Activated CD4-positive, alpha-beta memory T cell treated with anti-CD3 and anti-CD28 coated beads, Interleukin-2, amount 10 ng/mL, durations not matched to agents 7 days and 5 days (primary cell): ENCODE results near the gene ZNF791. TPM values are rescaled to one million over a fixed set of nuclear protein-coding genes. Genes with fewer than 3 reads are reported as not detected.
A peak's percentile ranks its signal among the peaks of the same experiment; 100 is the strongest.
"Not testable (repeated sequence)": the region's sequence is repeated elsewhere in the genome, so short reads cannot be mapped to it uniquely, and the experiment has no call there.

ENCODE experiments used
- CTCF ChIA-PET: fragments of 350-600 bp; sonication (Branson Sonifier 250); formaldehyde crosslinking; loops from one replicate; lab custom pipeline; 2021; ENCODE audit warnings: antibody characterized with exemption, inconsistent platforms; lab: Charles Lee
- POLR2A ChIA-PET: fragments of 350-600 bp; sonication (Branson Sonifier 250); formaldehyde crosslinking; loops from one replicate; lab custom pipeline; 2021; ENCODE audit warnings: antibody characterized with exemption; lab: Charles Lee
- DNase-seq: peaks from one replicate; pipeline ENCODE4 v3.0.0-alpha.2; 2020
- H3K27ac Mint-ChIP-seq: one replicate; pipeline ENCODE4 v1.8.0; 2021; ENCODE audit warnings: mild to moderate bottlenecking, mixed read lengths
- H3K27me3 Mint-ChIP-seq: one replicate; pipeline ENCODE4 v1.8.0; 2021; ENCODE audit warnings: mixed read lengths
- H3K36me3 Mint-ChIP-seq: one replicate; pipeline ENCODE4 v1.8.0; 2021; ENCODE audit warnings: low read depth, mixed read lengths
- H3K4me1 Mint-ChIP-seq: one replicate; pipeline ENCODE4 v1.8.0; 2021; ENCODE audit warnings: mixed read lengths
- H3K4me3 Mint-ChIP-seq: one replicate; pipeline ENCODE4 v1.8.0; 2021; ENCODE audit warnings: mild to moderate bottlenecking, mixed read lengths
- H3K9me3 Mint-ChIP-seq: one replicate; pipeline ENCODE4 v1.8.0; 2021; ENCODE audit warnings: mixed read lengths
- total RNA-seq, 2 experiments: library from RNA; stranded (reverse); gene quantifications; one replicate each; pipeline ENCODE4 v1.2.3, GENCODE V29; 2021

Gene ZNF791
- total RNA-seq, 2 experiments from 2014 or later: 39.9 to 44.3 TPM

- ChIA-PET POLR2A (no interaction called here), CTCF (no interaction called here)
- Mint-ChIP-seq H3K27me3 (no peaks in the 10 kb centered on the region), H3K4me3 (no peak overlapping the region), H3K9me3 (no peaks in the 10 kb centered on the region), H3K36me3 (peaks cover 35% of the 10 kb centered on the region), H3K27ac (no peak overlapping the region), H3K4me1 (peaks cover 41% of the 10 kb centered on the region)
- no peak for DNase-seq
Measured at GRCh38 chr19:12606796-12607195, 3.9 kb upstream of the ZNF791 start.

GRCh38 chr19:12607631-12608030 is 3.1 kb upstream of the ZNF791 start:
- Mint-ChIP-seq H3K27ac (no peak overlapping the region), H3K27me3 (no peaks in the 10 kb centered on the region), H3K9me3 (no peaks in the 10 kb centered on the region), H3K36me3 (peaks cover 28% of the 10 kb centered on the region), H3K4me1 (peaks cover 43% of the 10 kb centered on the region), H3K4me3 (no peak overlapping the region)
- no peak for DNase-seq
- POLR2A ChIA-PET: no interaction called here
- CTCF ChIA-PET: no interaction called here

- Mint-ChIP-seq H3K4me3 (peak overlapping the region; percentile 100), H3K4me1 (peaks cover 53% of the 10 kb centered on the region), H3K9me3 (peaks cover 4% of the 10 kb centered on the region), H3K27ac (peak overlapping the region; percentile 99), H3K36me3 (peaks cover 44% of the 10 kb centered on the region), H3K27me3 (no peaks in the 10 kb centered on the region)
- CTCF ChIA-PET: interaction anchor here (0.9 to 1.7 kb wide), 9 partner anchors 22 to 185 kb away, joined by 3 to 8 read pairs (median 3); partner anchors contain the start of genes MAN2B1 and WDR83
- POLR2A ChIA-PET: interaction anchor here (1.3 to 2.1 kb wide), 7 partner anchors 29 to 123 kb away, joined by 5 to 13 read pairs (median 6); partner anchors contain the start of genes MAN2B1, TRIR, WDR83 and ZNF564
- DNase-seq: no peak
Measured at GRCh38 chr19:12611361-12611699, 610 bp downstream of the ZNF791 start.

DNA sequence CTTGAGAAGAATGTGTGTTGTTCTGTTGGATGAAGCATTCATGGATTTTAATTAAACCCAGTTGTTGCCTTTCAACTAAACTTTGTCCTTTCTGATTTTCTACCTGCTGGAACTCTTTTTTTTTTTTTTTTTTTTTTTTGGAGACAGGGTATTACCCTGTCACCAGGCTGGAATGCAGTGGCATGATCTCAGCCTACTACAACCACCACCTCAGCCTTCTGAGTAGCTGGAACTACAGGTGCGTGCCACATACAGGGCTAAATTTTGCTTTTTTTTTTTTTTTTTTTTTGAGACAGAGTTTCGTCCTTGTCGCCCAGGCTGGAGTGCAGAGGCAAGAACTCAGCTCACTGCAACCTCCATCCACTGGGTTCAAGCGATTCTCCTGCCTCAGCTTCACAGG is 6.9 kb downstream of the ZNF791 start:
- H3K36me3 Mint-ChIP-seq: peaks cover 68% of the 10 kb centered on the region
- no peak overlapping the region for H3K4me3 Mint-ChIP-seq
- CTCF ChIA-PET: interaction anchor here (1.2 kb wide), 1 partner anchor 54 kb away, joined by 3 read pairs; no protein-coding TSS in a partner anchor
- H3K4me1 Mint-ChIP-seq: peaks cover 39% of the 10 kb centered on the region
- POLR2A ChIA-PET: no interaction called here
- no peak for DNase-seq
- no peak overlapping the region for H3K27ac Mint-ChIP-seq
- no peaks in the 10 kb centered on the region for H3K27me3 Mint-ChIP-seq
- H3K9me3 Mint-ChIP-seq: peaks cover 11% of the 10 kb centered on the region

- Mint-ChIP-seq H3K9me3 (peaks cover 15% of the 10 kb centered on the region), H3K36me3 (peaks cover 70% of the 10 kb centered on the region)
- DNase-seq, H3K4me1 Mint-ChIP-seq, H3K27ac Mint-ChIP-seq, H3K4me3 Mint-ChIP-seq, POLR2A ChIA-PET, H3K27me3 Mint-ChIP-seq: not testable (repeated sequence)
- CTCF ChIA-PET: interaction anchor here (1.2 kb wide), 1 partner anchor 18 kb away, joined by 3 read pairs; no protein-coding TSS in a partner anchor
Measured at GRCh38 chr19:12621253-12622024, 10.7 kb downstream of the ZNF791 start.

DNA sequence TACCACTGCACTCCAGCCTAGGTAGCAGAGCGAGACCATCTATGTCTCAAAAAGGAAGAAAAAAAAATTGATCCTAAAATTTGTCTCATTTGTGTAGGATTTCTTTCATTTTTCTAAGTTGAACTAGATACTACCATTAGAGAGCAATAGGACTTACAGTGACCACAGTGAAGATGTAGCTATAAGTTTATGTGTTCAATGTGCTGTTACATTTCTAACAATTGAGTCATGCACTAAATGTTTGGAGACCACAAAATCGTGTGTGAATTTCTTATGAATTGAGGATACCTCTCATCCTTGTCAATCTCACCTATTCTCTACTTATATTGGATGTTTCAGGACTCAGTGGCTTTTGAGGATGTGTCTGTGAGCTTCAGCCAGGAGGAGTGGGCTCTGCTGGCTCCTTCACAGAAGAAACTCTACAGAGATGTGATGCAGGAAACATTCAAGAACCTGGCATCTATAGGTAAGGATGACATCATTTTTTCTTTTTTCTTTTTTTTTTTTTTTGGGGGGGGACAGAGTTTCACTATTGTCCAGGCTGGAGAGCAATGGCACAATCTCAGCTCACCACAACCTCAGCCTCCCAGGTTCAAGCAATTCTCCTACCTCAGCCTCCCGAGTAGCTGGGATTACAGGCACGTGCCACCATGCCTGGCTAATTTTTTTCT is 12.8 kb downstream of the ZNF791 start:
- H3K27me3 Mint-ChIP-seq: no peaks in the 10 kb centered on the region
- peaks cover 26% of the 10 kb centered on the region for H3K9me3 Mint-ChIP-seq
- ChIA-PET CTCF (interaction anchor here (2.0 kb wide), 1 partner anchor 17 kb away, joined by 10 read pairs; no protein-coding TSS in a partner anchor), POLR2A (interaction anchor here (1.7 kb wide), 1 partner anchor 9 kb away, joined by 7 read pairs; no protein-coding TSS in a partner anchor)
- peaks cover 6% of the 10 kb centered on the region for H3K4me1 Mint-ChIP-seq
- H3K4me3 Mint-ChIP-seq: no peak overlapping the region
- peaks cover 73% of the 10 kb centered on the region for H3K36me3 Mint-ChIP-seq
- no peak for DNase-seq
- H3K27ac Mint-ChIP-seq: no peak overlapping the region

- H3K9me3 Mint-ChIP-seq: peaks cover 40% of the 10 kb centered on the region
- H3K4me1 Mint-ChIP-seq: no peaks in the 10 kb centered on the region
- CTCF ChIA-PET: interaction anchor here (0.9 to 1.6 kb wide), 3 partner anchors 13 to 62 kb away, joined by 4 to 7 read pairs (median 4); partner anchors contain the start of genes ZNF490 and ZNF791
- H3K36me3 Mint-ChIP-seq: peaks cover 86% of the 10 kb centered on the region
- no peak overlapping the region for H3K27ac Mint-ChIP-seq
- POLR2A ChIA-PET: interaction anchor here (3.2 kb wide), 1 partner anchor 13 kb away, joined by 8 read pairs; no protein-coding TSS in a partner anchor
- H3K4me3 Mint-ChIP-seq: no peak overlapping the region
- no peak for DNase-seq
- H3K27me3 Mint-ChIP-seq: no peaks in the 10 kb centered on the region
Measured at GRCh38 chr19:12626958-12627357, 16.2 kb downstream of the ZNF791 start.

DNA sequence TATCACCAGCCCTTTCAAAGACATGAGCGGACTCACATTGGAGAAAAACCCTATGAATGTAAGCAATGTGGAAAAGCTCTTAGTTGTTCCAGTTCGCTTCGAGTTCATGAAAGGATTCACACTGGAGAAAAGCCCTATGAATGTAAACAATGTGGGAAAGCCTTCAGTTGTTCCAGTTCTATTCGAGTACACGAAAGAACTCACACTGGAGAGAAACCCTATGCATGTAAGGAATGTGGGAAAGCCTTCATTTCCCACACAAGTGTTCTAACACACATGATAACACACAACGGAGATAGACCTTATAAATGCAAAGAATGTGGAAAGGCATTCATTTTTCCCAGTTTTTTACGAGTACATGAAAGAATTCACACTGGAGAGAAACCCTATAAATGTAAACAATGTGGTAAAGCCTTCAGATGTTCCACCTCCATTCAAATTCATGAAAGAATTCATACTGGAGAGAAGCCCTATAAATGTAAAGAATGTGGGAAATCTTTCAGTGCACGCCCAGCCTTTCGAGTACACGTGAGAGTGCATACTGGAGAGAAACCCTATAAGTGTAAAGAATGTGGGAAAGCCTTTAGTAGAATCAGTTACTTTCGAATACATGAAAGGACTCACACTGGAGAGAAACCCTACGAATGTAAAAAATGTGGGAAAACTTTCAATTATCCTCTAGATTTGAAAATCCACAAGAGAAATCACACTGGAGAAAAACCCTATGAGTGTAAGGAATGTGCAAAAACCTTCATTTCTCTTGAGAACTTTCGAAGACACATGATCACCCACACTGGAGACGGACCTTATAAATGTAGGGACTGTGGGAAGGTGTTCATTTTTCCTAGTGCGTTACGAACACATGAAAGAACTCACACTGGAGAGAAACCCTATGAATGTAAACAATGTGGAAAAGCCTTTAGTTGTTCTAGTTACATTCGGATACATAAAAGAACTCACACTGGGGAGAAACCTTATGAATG is 17.6 kb downstream of the ZNF791 start:
- ChIA-PET CTCF (interaction anchor here (1.6 kb wide), 1 partner anchor 64 kb away, joined by 7 read pairs; no protein-coding TSS in a partner anchor), POLR2A (interaction anchor here (0.6 kb wide), 1 partner anchor 89 kb away, joined by 3 read pairs; no protein-coding TSS in a partner anchor)
- H3K4me1 Mint-ChIP-seq: no peaks in the 10 kb centered on the region
- peaks cover 84% of the 10 kb centered on the region for H3K36me3 Mint-ChIP-seq
- no peak overlapping the region for H3K4me3 Mint-ChIP-seq
- H3K27me3 Mint-ChIP-seq: no peaks in the 10 kb centered on the region
- H3K9me3 Mint-ChIP-seq: peaks cover 38% of the 10 kb centered on the region
- no peak for DNase-seq
- no peak overlapping the region for H3K27ac Mint-ChIP-seq

DNA sequence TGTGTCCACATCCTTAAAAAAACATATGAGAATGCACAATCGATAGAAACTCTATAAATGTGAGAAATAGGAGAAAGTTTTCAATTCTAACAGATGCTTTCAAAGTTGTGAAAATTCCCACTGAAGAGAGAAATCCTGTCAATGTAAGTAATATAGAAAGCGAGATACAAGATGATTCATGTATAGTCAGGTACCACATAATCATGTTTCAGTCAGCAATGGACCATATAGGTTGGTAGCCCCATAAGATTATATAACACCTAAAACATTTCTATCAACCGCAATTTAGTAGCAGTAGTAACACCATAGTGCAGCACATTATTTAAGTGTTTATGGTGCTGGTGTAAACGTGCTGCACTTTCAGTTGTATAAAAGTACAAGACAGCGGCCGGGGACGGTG is 18.5 kb downstream of the ZNF791 start:
- H3K36me3 Mint-ChIP-seq: peaks cover 88% of the 10 kb centered on the region
- H3K4me1 Mint-ChIP-seq: no peaks in the 10 kb centered on the region
- ChIA-PET CTCF (interaction anchor here (0.7 kb wide), 1 partner anchor 170 kb away, joined by 3 read pairs; no protein-coding TSS in a partner anchor), POLR2A (no interaction called here)
- DNase-seq: no peak
- H3K27me3 Mint-ChIP-seq: no peaks in the 10 kb centered on the region
- peaks cover 40% of the 10 kb centered on the region for H3K9me3 Mint-ChIP-seq
- no peak overlapping the region for H3K27ac Mint-ChIP-seq
- H3K4me3 Mint-ChIP-seq: no peak overlapping the region

DNA sequence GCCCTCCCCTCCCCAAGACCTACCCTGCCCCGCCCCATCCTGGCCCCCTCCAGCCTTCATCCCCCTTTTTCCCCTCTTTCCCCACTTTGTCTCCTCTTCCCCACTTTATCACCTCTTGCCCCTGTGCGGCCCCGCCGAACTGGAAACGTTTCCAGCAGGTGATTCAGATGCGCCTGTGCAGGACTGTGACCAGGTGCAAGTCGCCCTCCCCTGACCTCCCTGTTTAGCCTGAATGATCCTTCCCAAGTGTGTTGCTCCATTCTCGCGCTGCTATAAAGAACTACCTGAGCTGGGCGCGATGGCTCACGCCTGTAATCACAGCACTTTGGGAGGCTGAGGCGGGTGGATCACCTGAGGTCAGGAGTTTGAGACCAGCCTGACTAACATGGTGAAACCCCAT is 25.9 kb downstream of the ZNF791 start:
- Mint-ChIP-seq H3K4me1 (peaks cover 15% of the 10 kb centered on the region), H3K4me3 (no peak overlapping the region), H3K27ac (no peak overlapping the region), H3K27me3 (no peaks in the 10 kb centered on the region), H3K36me3 (peaks cover 39% of the 10 kb centered on the region), H3K9me3 (peaks cover 14% of the 10 kb centered on the region)
- ChIA-PET POLR2A (interaction anchor here (1.2 kb wide), 1 partner anchor 12 kb away, joined by 3 read pairs; no protein-coding TSS in a partner anchor), CTCF (no interaction called here)
- DNase-seq: no peak

DNA sequence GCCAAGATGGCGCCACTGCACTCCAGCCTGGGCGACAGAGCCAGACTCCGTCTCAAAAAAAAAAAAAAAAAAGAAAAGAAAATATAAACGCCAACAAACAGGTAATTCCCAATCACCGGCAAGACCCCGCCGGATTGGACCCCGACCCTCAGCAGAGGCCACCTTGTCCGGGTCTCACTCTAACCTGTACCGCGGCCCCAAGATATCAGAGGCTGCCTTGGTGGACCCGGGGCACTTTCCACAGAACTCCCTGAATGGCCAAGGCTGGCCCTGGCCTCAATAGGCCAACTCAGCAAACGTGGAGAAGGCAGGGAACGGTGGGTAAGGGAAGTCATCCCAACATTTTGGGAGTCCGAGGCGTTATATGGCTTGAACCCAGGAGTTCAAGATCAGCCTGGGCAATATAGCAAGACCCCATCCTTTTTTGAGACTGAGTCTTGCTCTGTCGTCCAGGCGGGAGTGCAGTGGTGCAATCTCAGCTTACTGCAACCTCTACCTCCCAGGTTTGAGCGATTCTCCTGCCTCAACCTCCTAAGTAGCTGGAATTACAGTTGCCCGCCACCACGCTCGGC is 28.0 kb downstream of the ZNF791 start:
- Mint-ChIP-seq H3K9me3 (peaks cover 7% of the 10 kb centered on the region), H3K4me1 (peaks cover 15% of the 10 kb centered on the region), H3K27ac (no peak overlapping the region), H3K4me3 (no peak overlapping the region), H3K36me3 (peaks cover 36% of the 10 kb centered on the region), H3K27me3 (no peaks in the 10 kb centered on the region)
- POLR2A ChIA-PET: interaction anchor here (1.3 kb wide), 1 partner anchor 58 kb away, joined by 4 read pairs; the partner anchor contains the start of gene FBXW9
- CTCF ChIA-PET: interaction anchor here (0.7 kb wide), 1 partner anchor 35 kb away, joined by 3 read pairs; no protein-coding TSS in a partner anchor
- DNase-seq: no peak
